ENCODE measurements around the gene SLC25A33.
"Not testable (repeated sequence)": the region's sequence is repeated elsewhere in the genome, so short reads cannot be mapped to it uniquely, and the experiment has no call there.

The SLC25A33 gene

DNA sequence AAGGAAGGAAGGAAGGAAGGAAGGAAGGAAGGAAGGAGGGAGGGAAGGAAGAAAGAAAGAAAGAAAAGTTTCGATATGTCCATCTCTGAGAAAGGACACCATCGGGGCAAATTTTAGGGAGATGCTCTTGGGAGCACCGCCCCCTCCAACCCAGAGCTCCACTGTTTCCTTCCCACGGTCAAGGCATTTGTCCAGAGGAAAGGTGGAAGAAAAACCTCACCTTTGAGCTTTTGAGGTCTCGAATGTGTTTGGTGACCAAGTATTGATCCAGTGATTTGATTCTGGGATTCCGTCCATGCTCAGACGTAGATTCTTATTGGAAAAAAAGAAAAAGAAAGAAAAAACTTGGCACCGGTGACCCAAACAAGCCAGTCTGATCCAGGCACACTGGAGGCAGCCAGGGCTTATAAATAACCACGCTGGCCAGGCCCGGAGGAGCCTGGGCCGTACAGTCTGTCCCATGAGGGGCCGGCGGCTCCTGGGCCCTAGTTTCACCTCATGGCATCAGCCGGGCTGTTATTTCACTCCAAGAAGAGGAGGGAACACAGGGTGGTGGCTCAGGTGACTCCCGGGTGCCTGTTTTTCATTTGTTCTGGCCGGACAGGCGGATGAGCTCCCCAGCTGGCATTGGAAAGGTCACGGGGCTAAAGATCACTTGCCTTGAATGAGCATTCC is 36.1 kb upstream of the SLC25A33 start:
- no peak overlapping the region for H3K4me3 ChIP-seq
- H3K36me3 ChIP-seq (ENCODE audit: insufficient read depth, low read length), result no peaks in the 10 kb centered on the region
- H3K27ac ChIP-seq, result no peak overlapping the region
- H3K9ac ChIP-seq (ENCODE audit: insufficient read length), result no peak overlapping the region
- H3K9me3 ChIP-seq (ENCODE audit: low read depth, low read length), result no peaks in the 10 kb centered on the region
- DNase-seq (ENCODE audit: low read depth, low spot score), result no peak
- TF ChIP-seq POLR2AphosphoS5 (IDR thresholded peaks at IDR 0.05; ENCODE audit: borderline replicate concordance, low read depth, low read length) (no peak), FOXP2 (optimal IDR thresholded peaks at IDR 0.05; ENCODE audit: control extremely low read depth, extremely low read length, insufficient read depth) (no peak), EZH2 (IDR thresholded peaks at IDR 0.05) (no peak)

DNA sequence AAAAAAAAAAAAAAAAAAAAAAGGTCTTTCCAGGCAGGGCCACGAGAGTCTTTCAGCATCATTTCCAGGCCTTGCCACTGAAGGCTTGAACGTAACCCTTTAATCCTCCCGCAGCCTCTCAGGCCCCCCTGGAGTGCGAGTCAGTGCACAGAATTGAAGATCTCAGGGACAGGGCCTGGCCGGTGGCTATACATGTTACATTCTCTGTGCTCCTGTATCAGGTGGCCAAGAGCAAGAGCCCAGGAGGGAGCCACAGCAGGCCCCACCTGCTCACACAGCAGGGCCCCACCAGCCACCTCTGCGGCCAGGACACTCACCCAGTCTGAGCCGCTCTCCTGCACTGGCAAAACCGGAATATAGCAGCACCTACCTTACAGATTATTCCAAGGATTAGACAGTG is 34.1 kb upstream of the SLC25A33 start:
- no peak for TF ChIP-seq EZH2 (IDR thresholded peaks at IDR 0.05)
- Histone ChIP-seq H3K4me3 (no peak overlapping the region), H3K9me3 (ENCODE audit: low read depth, low read length) (no peaks in the 10 kb centered on the region), H3K27ac (no peak overlapping the region), H3K36me3 (ENCODE audit: insufficient read depth, low read length) (no peaks in the 10 kb centered on the region), H3K9ac (ENCODE audit: insufficient read length) (no peak overlapping the region)
- DNase-seq (ENCODE audit: low read depth, low spot score), result no peak

DNA sequence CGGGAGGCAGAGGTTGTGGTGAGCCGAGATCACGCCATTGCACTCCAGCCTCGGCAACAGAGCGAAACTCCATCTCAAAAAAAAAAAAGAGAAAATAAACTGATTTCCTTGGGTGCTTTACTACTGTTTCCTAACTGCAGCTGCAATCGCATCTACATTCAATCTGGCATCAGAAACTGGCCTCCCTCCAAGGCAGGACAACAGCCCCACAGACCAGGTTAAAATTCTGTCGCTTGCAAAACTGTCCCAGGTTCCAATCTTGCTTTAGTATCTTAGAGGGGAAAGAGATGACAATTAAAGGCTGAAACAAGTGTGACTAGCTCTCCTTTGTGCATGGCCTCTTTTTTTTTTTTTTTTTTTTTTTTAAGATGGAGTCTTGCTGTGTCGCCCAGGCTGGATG is 32.4 kb upstream of the SLC25A33 start:
- Histone ChIP-seq H3K9ac (ENCODE audit: insufficient read length) (no peak overlapping the region), H3K27ac (no peak overlapping the region), H3K36me3 (ENCODE audit: insufficient read depth, low read length) (no peaks in the 10 kb centered on the region), H3K4me3 (no peak overlapping the region), H3K9me3 (ENCODE audit: low read depth, low read length) (no peaks in the 10 kb centered on the region)
- TF ChIP-seq POLR2AphosphoS5 (IDR thresholded peaks at IDR 0.05; ENCODE audit: borderline replicate concordance, low read depth, low read length), result no peak
- TF ChIP-seq FOXP2 (optimal IDR thresholded peaks at IDR 0.05; ENCODE audit: control extremely low read depth, extremely low read length, insufficient read depth), result no peak
- no peak for TF ChIP-seq EZH2 (IDR thresholded peaks at IDR 0.05)
- DNase-seq (ENCODE audit: low read depth, low spot score), result no peak

DNA sequence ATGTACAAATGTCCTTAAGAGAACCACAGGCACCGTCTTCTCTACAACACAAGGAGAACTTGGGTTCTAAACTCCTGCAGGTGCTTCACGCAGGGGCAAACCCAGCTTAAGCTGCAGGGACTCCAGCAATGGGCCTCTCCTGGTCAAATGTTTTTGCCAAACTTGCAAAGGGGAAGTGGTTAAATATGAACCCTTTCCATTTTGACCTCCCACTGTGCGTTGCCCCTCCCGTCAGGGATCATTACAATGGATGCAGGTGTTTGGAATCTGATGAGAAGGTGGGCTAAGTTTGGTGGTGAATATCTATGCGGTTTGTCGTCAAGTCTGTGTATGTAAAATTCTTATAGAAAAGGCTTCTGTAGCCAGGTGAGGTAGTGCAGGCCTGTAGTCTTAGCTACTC is 29.1 kb upstream of the SLC25A33 start:
- Histone ChIP-seq H3K9ac (ENCODE audit: insufficient read length) (no peak overlapping the region), H3K9me3 (ENCODE audit: low read depth, low read length) (no peaks in the 10 kb centered on the region), H3K27ac (no peak overlapping the region), H3K4me3 (no peak overlapping the region), H3K36me3 (ENCODE audit: insufficient read depth, low read length) (no peaks in the 10 kb centered on the region)
- no peak for TF ChIP-seq FOXP2 (optimal IDR thresholded peaks at IDR 0.05; ENCODE audit: control extremely low read depth, extremely low read length, insufficient read depth)
- no peak for TF ChIP-seq POLR2AphosphoS5 (IDR thresholded peaks at IDR 0.05; ENCODE audit: borderline replicate concordance, low read depth, low read length)
- no peak for TF ChIP-seq EZH2 (IDR thresholded peaks at IDR 0.05)
- no peak for DNase-seq (ENCODE audit: low read depth, low spot score)

DNA sequence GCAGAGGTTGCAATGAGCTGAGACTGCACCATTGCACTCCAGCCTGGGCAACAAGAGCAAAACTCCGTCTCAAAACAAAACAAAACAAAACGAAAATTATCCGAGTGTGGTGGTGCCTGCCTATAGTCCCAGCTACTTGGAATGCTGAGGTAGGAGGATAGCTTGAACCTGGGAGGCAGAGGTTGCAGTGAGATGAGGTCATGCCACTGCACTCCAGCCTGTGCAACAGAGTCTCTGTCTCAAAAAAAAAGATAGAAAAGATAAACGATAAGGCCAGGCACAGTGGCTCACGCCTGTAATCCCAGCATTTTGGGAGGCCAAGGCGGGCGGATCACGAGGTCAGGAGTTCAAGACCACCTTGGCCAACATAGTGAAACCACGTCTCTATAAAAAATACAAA is 23.7 kb upstream of the SLC25A33 start:
- not testable (repeated sequence) for H3K9me3 ChIP-seq (ENCODE audit: low read depth, low read length); H3K4me3 ChIP-seq; H3K36me3 ChIP-seq (ENCODE audit: insufficient read depth, low read length); H3K9ac ChIP-seq (ENCODE audit: insufficient read length); H3K27ac ChIP-seq; DNase-seq (ENCODE audit: low read depth, low spot score)

DNA sequence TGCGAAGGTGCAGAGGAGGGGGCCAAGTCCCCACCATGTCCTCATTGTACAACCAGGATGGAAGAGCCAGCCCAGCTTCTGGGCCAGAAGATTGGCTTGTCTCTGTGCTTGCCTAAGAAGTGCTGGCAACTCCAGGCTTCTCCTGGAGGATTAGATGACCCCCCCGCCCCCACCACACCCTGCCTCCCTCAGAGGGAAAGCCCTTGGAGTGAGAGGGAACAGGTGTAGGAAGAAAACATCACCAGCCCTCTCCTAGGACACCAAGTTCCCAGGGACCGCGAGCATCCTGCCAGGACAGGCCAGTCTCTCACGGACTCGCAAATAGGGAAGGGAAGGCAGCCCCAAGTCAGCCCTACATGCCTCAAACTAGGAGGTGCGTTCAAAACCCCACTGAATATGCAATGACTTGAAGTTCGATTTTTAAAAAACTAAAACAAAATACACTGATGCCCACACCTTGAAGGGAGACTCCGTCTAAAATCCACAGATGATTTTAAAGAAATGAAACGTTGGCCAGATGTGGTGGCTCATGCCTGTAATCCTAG is 20.7 kb upstream of the SLC25A33 start:
- no peak for DNase-seq (ENCODE audit: low read depth, low spot score)
- H3K9ac ChIP-seq (ENCODE audit: insufficient read length), result no peak overlapping the region
- H3K27ac ChIP-seq, result no peak overlapping the region
- H3K36me3 ChIP-seq (ENCODE audit: insufficient read depth, low read length), result no peaks in the 10 kb centered on the region
- H3K4me3 ChIP-seq, result no peak overlapping the region
- TF ChIP-seq EZH2 (IDR thresholded peaks at IDR 0.05), result no peak
- TF ChIP-seq FOXP2 (optimal IDR thresholded peaks at IDR 0.05; ENCODE audit: control extremely low read depth, extremely low read length, insufficient read depth), result no peak
- TF ChIP-seq POLR2AphosphoS5 (IDR thresholded peaks at IDR 0.05; ENCODE audit: borderline replicate concordance, low read depth, low read length), result no peak
- no peaks in the 10 kb centered on the region for H3K9me3 ChIP-seq (ENCODE audit: low read depth, low read length)

DNA sequence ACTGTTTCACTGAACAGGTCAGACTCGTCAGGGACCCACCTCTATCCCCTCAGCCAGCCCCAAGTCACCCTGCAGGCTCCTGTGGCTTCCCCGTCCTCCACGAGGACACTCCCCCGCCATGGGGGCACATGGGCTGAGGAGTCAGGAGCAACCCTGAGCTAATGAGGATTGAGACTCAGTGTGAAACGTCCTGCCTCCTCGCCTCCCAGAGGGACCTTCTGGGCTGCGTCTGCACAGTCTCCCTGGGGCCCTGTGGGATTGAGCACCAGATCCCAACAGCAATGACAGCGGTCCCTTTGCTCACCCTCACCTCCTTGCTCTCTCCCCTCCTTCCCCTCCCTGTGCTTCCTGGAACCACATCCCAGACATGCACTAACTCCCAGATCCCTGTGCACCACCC is 18.9 kb upstream of the SLC25A33 start:
- Histone ChIP-seq H3K4me3 (no peak overlapping the region), H3K9me3 (ENCODE audit: low read depth, low read length) (no peaks in the 10 kb centered on the region), H3K27ac (no peak overlapping the region), H3K36me3 (ENCODE audit: insufficient read depth, low read length) (no peaks in the 10 kb centered on the region), H3K9ac (ENCODE audit: insufficient read length) (no peak overlapping the region)
- no peak for DNase-seq (ENCODE audit: low read depth, low spot score)
- TF ChIP-seq EZH2 (IDR thresholded peaks at IDR 0.05) (no peak), POLR2AphosphoS5 (IDR thresholded peaks at IDR 0.05; ENCODE audit: borderline replicate concordance, low read depth, low read length) (no peak), FOXP2 (optimal IDR thresholded peaks at IDR 0.05; ENCODE audit: control extremely low read depth, extremely low read length, insufficient read depth) (no peak)

DNA sequence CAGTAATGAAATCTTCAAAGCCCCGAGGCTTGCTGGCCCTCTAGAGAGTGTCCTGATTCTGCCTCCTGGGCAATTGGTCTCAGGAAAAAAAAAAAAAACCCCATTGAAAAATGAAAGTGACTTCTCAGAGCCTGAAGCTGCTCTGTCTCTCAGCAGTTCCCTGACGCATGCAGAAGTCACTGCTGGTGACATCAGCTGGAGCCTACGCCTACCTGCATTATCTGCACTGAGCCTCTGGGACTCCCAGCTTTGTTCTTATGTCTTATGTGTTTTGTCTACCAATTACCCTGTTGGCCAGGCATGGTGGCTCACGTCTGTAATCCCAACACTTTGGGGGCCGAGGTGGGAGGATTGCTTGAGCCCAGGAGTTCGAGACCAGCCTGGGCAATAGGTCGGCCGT is 10.1 kb upstream of the SLC25A33 start:
- H3K27ac ChIP-seq, result no peak overlapping the region
- H3K9me3 ChIP-seq (ENCODE audit: low read depth, low read length), result no peaks in the 10 kb centered on the region
- no peak overlapping the region for H3K9ac ChIP-seq (ENCODE audit: insufficient read length)
- TF ChIP-seq EZH2 (IDR thresholded peaks at IDR 0.05) (no peak), FOXP2 (optimal IDR thresholded peaks at IDR 0.05; ENCODE audit: control extremely low read depth, extremely low read length, insufficient read depth) (no peak), POLR2AphosphoS5 (IDR thresholded peaks at IDR 0.05; ENCODE audit: borderline replicate concordance, low read depth, low read length) (no peak)
- no peak overlapping the region for H3K4me3 ChIP-seq
- DNase-seq (ENCODE audit: low read depth, low spot score), result no peak
- H3K36me3 ChIP-seq (ENCODE audit: insufficient read depth, low read length), result no peaks in the 10 kb centered on the region

DNA sequence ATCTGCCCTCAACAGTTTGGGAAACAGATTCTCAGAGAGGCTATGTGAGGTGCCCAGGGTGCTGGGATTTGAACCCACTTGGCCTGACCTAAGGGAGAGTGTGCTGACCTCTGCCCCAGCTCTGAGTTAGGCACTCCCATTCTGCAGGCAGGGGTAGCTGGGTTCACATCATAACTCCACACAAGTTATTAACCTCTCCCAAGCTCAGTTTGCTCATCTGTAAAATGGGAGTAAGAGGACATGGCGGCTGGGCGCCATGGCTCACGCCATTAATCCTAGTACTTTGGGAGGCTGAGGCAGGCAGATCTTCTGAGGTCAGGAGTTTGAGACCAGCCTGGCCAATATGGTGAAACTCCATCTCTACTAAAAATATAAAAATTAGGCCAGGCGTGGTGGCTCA is 8.9 kb upstream of the SLC25A33 start:
- Histone ChIP-seq H3K9ac (ENCODE audit: insufficient read length) (no peak overlapping the region), H3K36me3 (ENCODE audit: insufficient read depth, low read length) (no peaks in the 10 kb centered on the region), H3K9me3 (ENCODE audit: low read depth, low read length) (no peaks in the 10 kb centered on the region), H3K4me3 (no peak overlapping the region), H3K27ac (no peak overlapping the region)
- no peak for DNase-seq (ENCODE audit: low read depth, low spot score)
- TF ChIP-seq FOXP2 (optimal IDR thresholded peaks at IDR 0.05; ENCODE audit: control extremely low read depth, extremely low read length, insufficient read depth) (no peak), POLR2AphosphoS5 (IDR thresholded peaks at IDR 0.05; ENCODE audit: borderline replicate concordance, low read depth, low read length) (no peak), EZH2 (IDR thresholded peaks at IDR 0.05) (no peak)
